BE2C (cell line): ENCODE measurements around the gene CCNG2.

Experiments used
- DNase-seq: peaks from one replicate; pipeline ENCODE4 v3.0.0-alpha.2; 2020
- H3K27me3 ChIP-seq: fragments of 250-450 bp; sonication (Bioruptor Pico); 2 replicates; pipeline ENCODE4 v1.5.1; 2020; ENCODE audit warnings: mild to moderate bottlenecking
- H3K36me3 ChIP-seq: fragments of 250-450 bp; sonication (Bioruptor Pico); 2 replicates; pipeline ENCODE4 v1.5.1; 2020; ENCODE audit warnings: mild to moderate bottlenecking
- H3K4me1 ChIP-seq: fragments of 250-450 bp; sonication (Bioruptor Pico); 2 replicates; pipeline ENCODE4 v1.5.1; 2020
- H3K4me3 ChIP-seq: 2 replicates; pipeline ENCODE4 v1.5.1; 2011; ENCODE audit warnings: low read depth, low read length
- H3K9me3 ChIP-seq: fragments of 250-450 bp; sonication (Bioruptor Pico); 2 replicates; pipeline ENCODE4 v1.5.1; 2020
- CTCF ChIP-seq: IDR thresholded peaks from 2 replicates; pipeline ENCODE4 v1.5.1; 2012; ENCODE audit warnings: mild to moderate bottlenecking, low read depth, low read length

CCNG2 gene

GRCh38 chr4:77121736-77122240 lies 35.2 kb upstream of the CCNG2 start:
- TF ChIP-seq CTCF = no peak
- no peak for DNase-seq
- no peak overlapping the region for H3K4me3 ChIP-seq

GRCh38 chr4:77122656-77123055 lies 34.4 kb upstream of the CCNG2 start:
- Histone ChIP-seq H3K36me3 (no peaks in the 10 kb centered on the region), H3K4me1 (no peaks in the 10 kb centered on the region), H3K27me3 (peaks cover 13% of the 10 kb centered on the region; the same call in 1 of the 2 replicates), H3K9me3 (no peaks in the 10 kb centered on the region), H3K4me3 (no peak overlapping the region)
- no peak for DNase-seq
- no peak for TF ChIP-seq CTCF

More at GRCh38 chr4:77121736-77122240, 35.2 kb upstream of the CCNG2 start:
- peaks cover 13% of the 10 kb centered on the region; the same call in 1 of the 2 replicates for H3K27me3 ChIP-seq
- no peaks in the 10 kb centered on the region for H3K9me3 ChIP-seq
- no peaks in the 10 kb centered on the region for H3K36me3 ChIP-seq
- H3K4me1 ChIP-seq = no peaks in the 10 kb centered on the region

- no peaks in the 10 kb centered on the region for H3K36me3 ChIP-seq
- H3K9me3 ChIP-seq = no peaks in the 10 kb centered on the region
- no peaks in the 10 kb centered on the region for H3K4me1 ChIP-seq
- TF ChIP-seq CTCF = no peak
- peaks cover 13% of the 10 kb centered on the region; the same call in 1 of the 2 replicates for H3K27me3 ChIP-seq
- no peak overlapping the region for H3K4me3 ChIP-seq
- no peak for DNase-seq
Measured at GRCh38 chr4:77123411-77123810, 33.6 kb upstream of the CCNG2 start.

GRCh38 chr4:77124576-77124975 lies 32.4 kb upstream of the CCNG2 start:
- DNase-seq = no peak
- Histone ChIP-seq H3K9me3 (no peaks in the 10 kb centered on the region), H3K27me3 (peaks cover 13% of the 10 kb centered on the region; the same call in 1 of the 2 replicates), H3K4me3 (no peak overlapping the region), H3K4me1 (no peaks in the 10 kb centered on the region), H3K36me3 (no peaks in the 10 kb centered on the region)
- no peak for TF ChIP-seq CTCF

GRCh38 chr4:77125961-77126360 lies 31.0 kb upstream of the CCNG2 start:
- Histone ChIP-seq H3K4me3 (no peak overlapping the region), H3K36me3 (no peaks in the 10 kb centered on the region), H3K9me3 (no peaks in the 10 kb centered on the region), H3K27me3 (peaks cover 13% of the 10 kb centered on the region; the same call in 1 of the 2 replicates), H3K4me1 (no peaks in the 10 kb centered on the region)
- no peak for TF ChIP-seq CTCF
- DNase-seq = no peak

GRCh38 chr4:77126809-77127208 lies 30.2 kb upstream of the CCNG2 start:
- Histone ChIP-seq H3K4me3 (no peak overlapping the region), H3K36me3 (no peaks in the 10 kb centered on the region), H3K9me3 (no peaks in the 10 kb centered on the region), H3K27me3 (peaks cover 13% of the 10 kb centered on the region; the same call in 1 of the 2 replicates), H3K4me1 (no peaks in the 10 kb centered on the region)
- no peak for DNase-seq
- TF ChIP-seq CTCF = no peak
